Mesendoderm (in vitro differentiated cells): ENCODE data around the gene INSRR.

Experiments used
- DNase-seq: peaks from one replicate; pipeline ENCODE4 v3.0.0; 2013
- H2AK5ac ChIP-seq: 2 replicates; pipeline ENCODE4 v1.6.1; 2013; ENCODE audit warnings: low read length, inconsistent platforms
- H2BK120ac ChIP-seq: 2 replicates; pipeline ENCODE4 v1.6.1; 2013; ENCODE audit warnings: low read depth, mild to moderate bottlenecking, low read length, moderate library complexity, mixed read lengths
- H2BK15ac ChIP-seq: replicated peaks from 2 replicates; pipeline ENCODE4 v1.6.1; 2013; ENCODE audit warnings: low read depth, mild to moderate bottlenecking, moderate library complexity
- H2BK5ac ChIP-seq: 2 replicates; pipeline ENCODE4 v1.6.1; 2013; ENCODE audit warnings: low read length, inconsistent platforms
- H3K18ac ChIP-seq: 2 replicates; pipeline ENCODE4 v1.6.1; 2013; ENCODE audit warnings: mild to moderate bottlenecking, low read length, mixed read lengths
- H3K23ac ChIP-seq: one replicate; pipeline ENCODE4 v1.6.1; 2013; ENCODE audit warnings: low read length
- H3K27ac ChIP-seq: 2 replicates; pipeline ENCODE4 v1.5.1; 2013; ENCODE audit warnings: low read depth, mild to moderate bottlenecking, inconsistent platforms, low read length, moderate library complexity
- H3K27me3 ChIP-seq: 2 replicates; pipeline ENCODE4 v1.6.1; 2013; ENCODE audit warnings: low read length, control low read depth, mild to moderate bottlenecking, inconsistent platforms; ENCODE audit not compliant: insufficient read depth, poor library complexity
- H3K36me3 ChIP-seq: 2 replicates; pipeline ENCODE4 v1.6.1; 2013; ENCODE audit warnings: low read length, inconsistent platforms; ENCODE audit not compliant: control insufficient read depth, insufficient read depth
- H3K4ac ChIP-seq: one replicate; pipeline ENCODE4 v1.6.1; 2013; ENCODE audit warnings: low read depth, mild to moderate bottlenecking, low read length, moderate library complexity
- H3K4me1 ChIP-seq: 2 replicates; pipeline ENCODE4 v1.6.1; 2013; ENCODE audit warnings: low read depth, low read length, inconsistent platforms; ENCODE audit not compliant: control insufficient read depth
- H3K4me2 ChIP-seq: 2 replicates; pipeline ENCODE4 v1.6.1; 2013; ENCODE audit warnings: low read length
- H3K4me3 ChIP-seq: 2 replicates; pipeline ENCODE4 v1.5.1; 2013; ENCODE audit warnings: mild to moderate bottlenecking, low read length
- H3K56ac ChIP-seq: one replicate; pipeline ENCODE4 v1.6.1; 2013; ENCODE audit warnings: low read length
- H3K79me1 ChIP-seq: 2 replicates; pipeline ENCODE4 v1.6.1; 2013; ENCODE audit warnings: low read length, inconsistent platforms
- H3K79me2 ChIP-seq: 2 replicates; pipeline ENCODE4 v1.6.1; 2013; ENCODE audit warnings: mild to moderate bottlenecking, low read length; ENCODE audit not compliant: control insufficient read depth, insufficient read depth
- H3K9ac ChIP-seq: 2 replicates; pipeline ENCODE4 v1.6.1; 2013; ENCODE audit warnings: low read length, inconsistent platforms
- H4K5ac ChIP-seq: one replicate; pipeline ENCODE4 v1.6.1; 2013; ENCODE audit warnings: low read length
- H4K8ac ChIP-seq: one replicate; pipeline ENCODE4 v1.6.1; 2013; ENCODE audit warnings: low read depth, mild to moderate bottlenecking, control low read depth, low read length, moderate library complexity
- WGBS: extraction: QIAGEN DNeasy Blood & Tissue Kit; methylation state at CpG from one replicate; pipeline ENCODE4 v1.1.7; 2013; ENCODE audit warnings: low lambda C conversion rate, missing lambda C conversion rate; ENCODE audit not compliant: insufficient coverage; ENCODE audit errors: extremely low coverage; 5-methylcytosine and 5-hydroxymethylcytosine counted together

INSRR gene

DNA sequence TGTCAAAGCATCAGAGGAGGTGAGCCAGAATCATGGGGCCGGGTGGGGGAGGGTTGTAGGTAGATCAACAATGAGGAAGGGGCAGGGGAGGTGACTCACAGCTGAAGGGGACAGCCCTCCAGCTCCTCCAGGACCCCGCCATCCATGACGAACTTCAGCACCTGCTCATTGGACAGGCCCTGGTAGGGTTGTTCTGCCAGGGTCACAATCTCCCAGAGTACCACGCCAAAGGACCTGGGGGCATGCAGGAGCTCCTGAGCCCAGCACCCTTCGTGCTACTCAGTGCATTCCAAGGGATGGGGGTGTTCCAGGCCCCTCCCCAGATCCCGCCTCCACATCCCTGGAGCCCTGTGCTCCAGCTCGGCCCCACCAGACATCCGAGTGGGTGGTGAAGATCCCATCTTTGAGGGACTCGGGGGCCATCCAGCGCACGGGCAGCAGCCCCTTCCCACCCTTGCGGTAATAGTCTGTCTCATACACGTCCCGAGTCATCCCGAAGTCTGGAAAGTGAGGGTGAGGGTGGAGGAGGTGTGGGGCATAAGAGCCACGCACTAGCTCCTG, 17.5 kb downstream of the INSRR start:
- Histone ChIP-seq H2AK5ac (no peak overlapping the region), H4K5ac (no peak overlapping the region), H3K4me3 (no peak overlapping the region), H3K79me2 (no peaks in the 10 kb centered on the region), H3K4me1 (no peaks in the 10 kb centered on the region), H3K27ac (no peak overlapping the region), H3K56ac (no peak overlapping the region), H4K8ac (no peak overlapping the region), H2BK5ac (no peak overlapping the region), H3K4me2 (no peak overlapping the region), H3K23ac (no peak overlapping the region), H3K79me1 (no peaks in the 10 kb centered on the region), H3K9ac (no peak overlapping the region), H3K18ac (no peak overlapping the region), H3K36me3 (no peaks in the 10 kb centered on the region), H3K4ac (no peak overlapping the region), H2BK15ac (no peak overlapping the region), H2BK120ac (no peak overlapping the region), H3K27me3 (peaks cover 20% of the 10 kb centered on the region)
- peak; percentile 70 for DNase-seq
- no CpG with 5 or more reads among the region's 16 CpGs for WGBS

DNA sequence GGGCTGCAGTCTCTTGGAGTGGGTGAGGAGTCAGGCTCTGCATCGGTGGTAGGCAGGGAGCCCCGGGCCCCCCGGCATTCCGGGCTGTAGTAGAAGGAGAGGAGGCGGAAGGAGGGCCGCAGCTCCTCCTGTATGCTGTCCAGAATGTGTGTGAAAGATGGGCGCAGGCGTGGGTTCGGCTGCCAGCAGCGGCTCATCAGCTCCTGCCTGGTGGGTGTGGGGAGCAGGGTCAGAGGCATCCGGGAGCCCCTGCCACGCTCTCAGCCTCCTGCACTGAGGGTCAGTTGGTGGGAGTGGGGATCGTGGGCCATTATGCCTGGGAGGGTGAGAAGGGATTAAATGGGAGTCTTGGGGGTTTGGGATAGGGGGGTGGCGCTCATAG, 18.0 kb downstream of the INSRR start:
- Histone ChIP-seq H3K4me1 (no peaks in the 10 kb centered on the region), H3K4me2 (no peak overlapping the region), H2AK5ac (no peak overlapping the region), H2BK120ac (no peak overlapping the region), H3K36me3 (no peaks in the 10 kb centered on the region), H3K79me2 (no peaks in the 10 kb centered on the region), H3K23ac (no peak overlapping the region), H4K8ac (no peak overlapping the region), H3K56ac (no peak overlapping the region), H3K79me1 (no peaks in the 10 kb centered on the region), H2BK15ac (no peak overlapping the region), H2BK5ac (no peak overlapping the region), H3K27me3 (peaks cover 15% of the 10 kb centered on the region), H3K9ac (no peak overlapping the region), H4K5ac (no peak overlapping the region), H3K4ac (no peak overlapping the region), H3K27ac (no peak overlapping the region), H3K4me3 (no peak overlapping the region), H3K18ac (no peak overlapping the region)
- no CpG with 5 or more reads among the region's 14 CpGs for whole genome bisulfite sequencing
- DNase-seq = no peak

DNA sequence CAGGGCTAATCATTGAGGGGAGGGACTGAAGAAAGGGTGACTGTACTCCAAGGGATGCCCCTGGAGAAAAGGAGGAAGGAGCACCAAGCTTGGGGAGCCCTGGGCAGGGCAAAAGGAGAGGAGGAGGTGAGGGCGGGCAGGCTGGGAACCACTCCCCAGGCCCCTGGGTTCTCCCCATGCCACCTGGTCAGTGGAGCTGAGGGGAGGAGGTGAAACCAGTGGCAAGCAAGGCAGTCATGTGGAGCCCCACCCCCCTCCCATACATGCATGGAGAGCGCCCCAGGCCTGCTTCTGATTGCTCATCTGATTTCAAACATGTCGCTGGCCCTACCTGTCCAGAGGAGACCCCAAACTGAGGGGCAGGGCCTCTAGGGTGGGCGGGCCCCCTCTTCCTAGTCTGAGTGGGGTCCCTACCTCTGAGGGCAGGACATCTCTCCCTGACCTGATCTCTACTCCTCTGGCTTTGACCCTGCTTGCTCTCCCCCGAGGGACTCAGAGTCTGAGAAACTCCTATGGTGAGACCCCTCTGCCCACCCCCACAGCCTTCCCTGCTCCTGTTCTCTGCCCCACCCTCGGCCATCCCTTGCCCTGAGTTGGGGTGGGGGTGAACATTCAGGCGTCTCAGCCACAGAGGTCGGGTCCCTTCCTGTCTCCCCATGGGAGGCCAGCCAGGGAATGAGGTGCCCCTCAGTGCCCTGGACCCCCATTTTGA, 18.6 kb downstream of the INSRR start:
- no CpG with 5 or more reads among the region's 8 CpGs for WGBS
- Histone ChIP-seq H2BK5ac (no peak overlapping the region), H3K4me2 (no peak overlapping the region), H3K4me1 (no peaks in the 10 kb centered on the region), H4K5ac (no peak overlapping the region), H3K79me1 (no peaks in the 10 kb centered on the region), H3K27ac (no peak overlapping the region), H3K56ac (no peak overlapping the region), H2AK5ac (no peak overlapping the region), H3K23ac (no peak overlapping the region), H3K79me2 (no peaks in the 10 kb centered on the region), H3K18ac (no peak overlapping the region), H3K36me3 (no peaks in the 10 kb centered on the region), H3K4ac (no peak overlapping the region), H3K9ac (no peak overlapping the region), H2BK120ac (no peak overlapping the region), H2BK15ac (no peak overlapping the region), H4K8ac (no peak overlapping the region), H3K27me3 (peaks cover 13% of the 10 kb centered on the region), H3K4me3 (no peak overlapping the region)
- DNase-seq = no peak

DNA sequence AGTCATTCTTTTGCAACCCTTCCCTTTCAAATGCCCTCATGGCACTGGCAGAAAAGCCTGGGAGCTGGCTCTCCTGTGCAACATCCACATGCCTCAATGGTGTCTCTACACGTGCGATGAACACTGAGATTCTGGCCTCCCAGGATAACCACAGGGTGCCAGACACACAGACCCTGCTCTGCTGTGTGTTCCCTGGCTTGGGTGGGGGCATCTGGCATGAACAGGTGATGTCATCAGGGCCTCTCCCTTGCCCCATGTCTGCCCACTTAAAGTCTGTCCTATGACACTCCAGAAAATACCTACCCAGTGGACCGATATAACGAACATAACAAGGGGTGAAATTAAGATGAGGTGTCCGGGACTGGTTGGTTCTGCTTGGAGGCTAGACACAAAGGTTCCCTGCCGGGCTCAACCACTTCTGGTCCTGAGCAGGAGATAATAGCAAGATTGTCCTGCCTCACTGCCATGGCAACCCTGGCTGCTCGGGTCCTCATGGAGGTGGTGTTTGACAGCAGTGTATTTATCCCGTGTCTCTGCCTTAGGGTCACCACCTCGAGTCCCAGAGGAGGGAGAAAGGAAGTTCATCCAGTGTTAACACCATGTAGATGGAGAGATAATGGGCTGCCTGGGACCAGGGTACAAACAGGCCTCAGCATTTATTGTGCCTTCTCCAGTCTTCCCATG, 19.3 kb downstream of the INSRR start:
- H2BK5ac ChIP-seq = no peak overlapping the region
- H2BK15ac ChIP-seq = no peak overlapping the region
- H3K4ac ChIP-seq = no peak overlapping the region
- no peak overlapping the region for H3K56ac ChIP-seq
- no peak overlapping the region for H3K27ac ChIP-seq
- H3K27me3 ChIP-seq = peaks cover 10% of the 10 kb centered on the region
- H3K23ac ChIP-seq = no peak overlapping the region
- H3K9ac ChIP-seq = no peak overlapping the region
- peak; percentile 69 for DNase-seq
- H3K36me3 ChIP-seq = no peaks in the 10 kb centered on the region
- WGBS = no CpG with 5 or more reads among the region's 9 CpGs
- H3K4me3 ChIP-seq = no peak overlapping the region
- no peak overlapping the region for H3K18ac ChIP-seq
- no peak overlapping the region for H2BK120ac ChIP-seq
- no peak overlapping the region for H4K8ac ChIP-seq
- H3K79me2 ChIP-seq = no peaks in the 10 kb centered on the region
- H3K79me1 ChIP-seq = no peaks in the 10 kb centered on the region
- H4K5ac ChIP-seq = no peak overlapping the region
- no peak overlapping the region for H3K4me2 ChIP-seq
- H3K4me1 ChIP-seq = no peaks in the 10 kb centered on the region
- H2AK5ac ChIP-seq = no peak overlapping the region

DNA sequence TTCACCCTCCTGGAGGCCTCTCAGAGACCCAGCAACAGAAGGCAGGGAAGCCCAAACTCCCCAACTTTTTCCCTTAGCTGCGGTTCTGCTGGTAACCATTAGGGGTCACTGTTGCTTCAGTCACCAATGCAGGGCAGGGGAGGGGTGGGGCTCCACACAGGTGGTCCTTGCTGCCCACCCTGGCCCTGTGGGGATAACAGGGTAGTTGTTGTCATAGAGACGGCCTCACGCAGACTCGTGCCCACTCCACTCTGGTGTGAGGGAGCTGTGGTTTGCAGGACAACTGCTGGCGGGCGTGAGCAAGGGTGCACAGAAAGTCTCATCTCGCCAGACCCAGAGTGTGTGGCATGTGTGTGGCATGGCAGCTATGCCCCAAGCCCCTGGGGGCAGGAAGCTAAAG, 19.9 kb downstream of the INSRR start:
- H3K9ac ChIP-seq = no peak overlapping the region
- no peak overlapping the region for H2BK15ac ChIP-seq
- no peak overlapping the region for H2BK5ac ChIP-seq
- H3K79me1 ChIP-seq = no peaks in the 10 kb centered on the region
- peaks cover 7% of the 10 kb centered on the region for H3K27me3 ChIP-seq
- no peak overlapping the region for H3K4me2 ChIP-seq
- H3K56ac ChIP-seq = no peak overlapping the region
- no peak overlapping the region for H4K5ac ChIP-seq
- no peak overlapping the region for H4K8ac ChIP-seq
- H3K4ac ChIP-seq = no peak overlapping the region
- no peak overlapping the region for H2BK120ac ChIP-seq
- no peak overlapping the region for H3K18ac ChIP-seq
- no peak overlapping the region for H3K4me3 ChIP-seq
- no peaks in the 10 kb centered on the region for H3K36me3 ChIP-seq
- WGBS = no CpG with 5 or more reads among the region's 7 CpGs
- H3K27ac ChIP-seq = no peak overlapping the region
- DNase-seq = peak; percentile 61
- H2AK5ac ChIP-seq = no peak overlapping the region
- H3K79me2 ChIP-seq = no peaks in the 10 kb centered on the region
- no peaks in the 10 kb centered on the region for H3K4me1 ChIP-seq
- no peak overlapping the region for H3K23ac ChIP-seq
